SK-N-MC (cell line): ENCODE data around the gene CHRND.

ENCODE experiments used
- EZH2 ChIP-seq: fragments of 200-600 bp; sonication (generic); IDR thresholded peaks from one replicate; pipeline ENCODE4 v1.6.1; 2017; ENCODE audit warnings: antibody characterized with exemption
- POLR2AphosphoS5 ChIP-seq: IDR thresholded peaks from 2 replicates; pipeline ENCODE4 v1.6.1; 2012; ENCODE audit warnings: mild to moderate bottlenecking, low read depth, low read length, borderline replicate concordance

DNA sequence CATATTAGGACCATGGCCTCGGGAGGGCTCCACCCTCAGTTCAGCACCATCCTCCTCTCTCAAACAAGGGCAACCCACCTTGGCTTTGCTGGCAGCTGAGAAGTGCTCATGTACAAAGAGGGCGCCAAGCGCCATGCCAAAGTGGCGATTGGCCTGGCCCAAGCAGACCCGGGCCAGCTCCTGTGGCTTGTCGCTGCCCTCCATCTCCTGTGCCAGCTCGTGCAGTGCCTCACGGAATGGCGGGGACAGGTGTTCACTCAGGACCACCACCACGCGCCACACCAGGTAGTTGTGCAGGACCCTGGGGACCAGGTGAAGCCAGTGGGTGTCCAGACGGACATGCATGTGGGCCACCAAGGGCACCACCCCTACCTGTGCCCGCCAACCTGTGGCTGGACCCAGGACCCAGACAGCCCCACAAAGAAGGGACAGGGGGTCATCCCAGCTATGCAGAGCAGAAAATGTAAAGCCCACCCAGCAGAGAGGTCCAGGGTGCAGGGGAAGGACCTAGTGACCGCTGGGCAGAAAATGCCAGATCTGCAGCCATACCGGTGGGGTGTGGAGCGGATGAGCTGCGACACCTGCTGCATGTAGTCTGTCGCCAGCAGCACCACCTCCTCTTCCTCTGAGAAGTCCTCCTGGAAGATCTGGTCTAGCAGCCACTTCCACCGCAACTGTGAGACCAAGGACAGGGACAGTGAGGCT, 41.9 kb upstream of the CHRND start:
- no peak for TF ChIP-seq POLR2AphosphoS5
- TF ChIP-seq EZH2 = no peak
